H1 (cell line): ENCODE measurements around the gene RPL3. TPM values are rescaled to one million over a fixed set of nuclear protein-coding genes. Genes with fewer than 3 reads are reported as not detected.

Source experiments
- CTCF ChIA-PET: fragments of 300-600 bp; sonication (Branson Sonifier 250); formaldehyde crosslinking; loops from one replicate; lab custom pipeline; 2021; ENCODE audit not compliant: partially characterized antibody; lab: Charles Lee
- POLR2A ChIA-PET: fragments of 300-600 bp; sonication (Branson Sonifier 250); formaldehyde crosslinking; loops from one replicate; lab custom pipeline; 2021; ENCODE audit warnings: inconsistent platforms; ENCODE audit not compliant: partially characterized antibody; lab: Charles Lee
- DNase-seq, 2 experiments: peaks; one replicate each; pipeline versions ENCODE4 v3.0.0 to v3.0.0-alpha.2; 2010 to 2022; ENCODE audit warnings: low spot score in 2 of 2, low read depth in 1 of 2, mixed read lengths in 1 of 2
- FAIRE-seq: peaks from 2 replicates; lab custom pipeline; 2011; peaks lifted over from hg19 to GRCh38; lab: Jason Lieb, UNC
- H2AFZ ChIP-seq: 2 replicates; pipeline ENCODE4 v1.8.1; 2012; ENCODE audit warnings: low read length, inconsistent platforms
- H2AK5ac ChIP-seq: 2 replicates; pipeline ENCODE4 v1.6.1; 2013; ENCODE audit warnings: low read depth, low read length
- H2BK120ac ChIP-seq: replicated peaks from 2 replicates; pipeline ENCODE3; 2013; ENCODE audit warnings: low read depth, low read length, inconsistent platforms
- H2BK12ac ChIP-seq: 2 replicates; pipeline ENCODE4 v1.6.1; 2013; ENCODE audit warnings: low read depth, low read length
- H2BK15ac ChIP-seq: 2 replicates; pipeline ENCODE4 v1.6.1; 2013; ENCODE audit warnings: low read length
- H2BK20ac ChIP-seq: 2 replicates; pipeline ENCODE4 v1.6.1; 2013; ENCODE audit warnings: low read length
- H2BK5ac ChIP-seq: 2 replicates; pipeline ENCODE4 v1.6.1; 2013; ENCODE audit warnings: low read depth, low read length
- H3K14ac ChIP-seq: 2 replicates; pipeline ENCODE4 v1.6.1; 2013; ENCODE audit warnings: inconsistent platforms; ENCODE audit not compliant: insufficient read length
- H3K18ac ChIP-seq: 2 replicates; pipeline ENCODE4 v1.6.1; 2013; ENCODE audit warnings: low read length; ENCODE audit errors: extremely low read depth
- H3K23ac ChIP-seq: 2 replicates; pipeline ENCODE4 v1.6.1; 2013; ENCODE audit warnings: inconsistent platforms; ENCODE audit not compliant: insufficient read length
- H3K23me2 ChIP-seq: 2 replicates; pipeline ENCODE4 v1.6.1; 2013; ENCODE audit warnings: low read depth, low read length
- H3K27ac ChIP-seq: 2 replicates; pipeline ENCODE4 v1.6.1; 2011; ENCODE audit warnings: low read depth, low read length, inconsistent platforms
- H3K27me3 ChIP-seq, 4 experiments: replicated peaks in 1 of 4; 1 replicate in 1 of 4; 2 replicates in 3 of 4; pipeline versions ENCODE4 v1.6.1 to v1.8.1; 2011 to 2013; ENCODE audit warnings: low read length in 3 of 4, mild to moderate bottlenecking in 3 of 4, inconsistent platforms in 2 of 4, mixed read lengths in 2 of 4, moderate library complexity in 1 of 4; ENCODE audit not compliant: control insufficient read depth in 3 of 4, insufficient read depth in 3 of 4; ENCODE audit errors: extremely low read depth in 1 of 4
- H3K36me3 ChIP-seq, 4 experiments: 2 replicates each; pipeline versions ENCODE4 v1.6.1 to v1.8.1; 2011 to 2013; ENCODE audit warnings: mild to moderate bottlenecking in 4 of 4, low read length in 3 of 4, moderate library complexity in 2 of 4, control low read depth in 1 of 4, inconsistent platforms in 1 of 4; ENCODE audit not compliant: insufficient read depth in 4 of 4, control insufficient read depth in 2 of 4
- H3K4ac ChIP-seq: replicated peaks from 2 replicates; pipeline ENCODE3; 2013; ENCODE audit warnings: low read length, low read depth, mixed read lengths, inconsistent platforms; ENCODE audit not compliant: insufficient read length
- H3K4me1 ChIP-seq, 4 experiments: replicated peaks in 1 of 4; 1 replicate in 1 of 4; 2 replicates in 3 of 4; pipeline versions ENCODE4 v1.6.1 to v1.8.1; 2011 to 2013; ENCODE audit warnings: low read length in 3 of 4, inconsistent platforms in 2 of 4, mixed read lengths in 1 of 4; ENCODE audit not compliant: insufficient read depth in 4 of 4, control insufficient read depth in 3 of 4
- H3K4me2 ChIP-seq, 2 experiments: 2 replicates each; pipeline versions ENCODE4 v1.6.1 to v1.8.1; 2011 to 2013; ENCODE audit warnings: low read depth in 2 of 2, low read length in 2 of 2, control low read depth in 1 of 2, inconsistent platforms in 1 of 2, mild to moderate bottlenecking in 1 of 2; ENCODE audit not compliant: insufficient read depth in 1 of 2
- H3K4me3 ChIP-seq, 4 experiments: fragments of 200-600, 300-600 bp in 1 of 4; sonication (generic), shearing (Covaris generic), sonication (Bioruptor Twin) in 1 of 4; 2 replicates each; pipeline versions ENCODE4 v1.5.1 to v1.8.1; 2011 to 2016; ENCODE audit warnings: low read length in 4 of 4, low read depth in 3 of 4, control low read depth in 2 of 4, inconsistent platforms in 2 of 4, mild to moderate bottlenecking in 2 of 4, mixed read lengths in 1 of 4, moderate library complexity in 1 of 4; ENCODE audit not compliant: insufficient read depth in 2 of 4; ENCODE audit errors: extremely low read depth in 1 of 4
- H3K56ac ChIP-seq: replicated peaks from 2 replicates; pipeline ENCODE3; 2013; ENCODE audit warnings: low read depth, mild to moderate bottlenecking, mixed read lengths, low read length, inconsistent platforms; ENCODE audit not compliant: insufficient read length
- H3K79me1 ChIP-seq: 2 replicates; pipeline ENCODE4 v1.6.1; 2013; ENCODE audit warnings: low read depth, low read length, control low read depth
- H3K79me2 ChIP-seq, 2 experiments: 2 replicates each; pipeline versions ENCODE4 v1.6.1 to v1.8.1; 2012 to 2013; ENCODE audit warnings: low read length in 2 of 2, mild to moderate bottlenecking in 2 of 2, inconsistent platforms in 1 of 2; ENCODE audit not compliant: insufficient read depth in 2 of 2, control insufficient read depth in 1 of 2
- H3K9ac ChIP-seq, 4 experiments: replicated peaks in 1 of 4; 1 replicate in 1 of 4; 2 replicates in 3 of 4; pipeline versions ENCODE4 v1.6.1 to v1.8.1; 2011 to 2013; ENCODE audit warnings: low read depth in 3 of 4, low read length in 3 of 4, control low read depth in 2 of 4, mild to moderate bottlenecking in 2 of 4, moderate library complexity in 2 of 4, inconsistent platforms in 1 of 4; ENCODE audit errors: extremely low read depth in 1 of 4
- H3K9me3 ChIP-seq, 2 experiments: 2 replicates each; pipeline versions ENCODE4 v1.6.1 to v1.8.1; 2012 to 2013; ENCODE audit warnings: mild to moderate bottlenecking in 2 of 2, moderate library complexity in 2 of 2, control low read depth in 1 of 2, inconsistent platforms in 1 of 2, low read depth in 1 of 2, low read length in 1 of 2, mixed read lengths in 1 of 2; ENCODE audit not compliant: insufficient read depth in 2 of 2
- H4K20me1 ChIP-seq, 2 experiments: replicated peaks in 1 of 2; 2 replicates each; pipeline versions ENCODE3 to v1.8.1; 2011 to 2013; ENCODE audit warnings: inconsistent platforms in 2 of 2, low read length in 2 of 2, mild to moderate bottlenecking in 1 of 2; ENCODE audit not compliant: insufficient read depth in 2 of 2, control insufficient read depth in 1 of 2
- H4K5ac ChIP-seq: 2 replicates; pipeline ENCODE4 v1.6.1; 2013; ENCODE audit warnings: low read length, low read depth, mixed read lengths, inconsistent platforms; ENCODE audit not compliant: insufficient read length
- H4K8ac ChIP-seq: 2 replicates; pipeline ENCODE4 v1.8.0; 2013; ENCODE audit warnings: mild to moderate bottlenecking, moderate library complexity, low read length, inconsistent platforms; ENCODE audit not compliant: insufficient read depth; ENCODE audit errors: extremely low read depth
- H4K91ac ChIP-seq: replicated peaks from 2 replicates; pipeline ENCODE3; 2013; ENCODE audit warnings: low read length, mixed read lengths, inconsistent platforms; ENCODE audit not compliant: insufficient read length
- BCL11A ChIP-seq, 2 experiments: IDR thresholded peaks; one replicate each; pipeline ENCODE4 v1.6.1; 2011; ENCODE audit warnings: low read depth in 2 of 2, low read length in 2 of 2, mild to moderate bottlenecking in 2 of 2
- CBX5 ChIP-seq: fragments of 300-800, 300-1000 bp; sonication (generic); IDR thresholded peaks from 2 replicates; pipeline ENCODE4 v1.7.1; 2016; ENCODE audit warnings: antibody characterized with exemption, low read length, low read depth
- CEBPB ChIP-seq: IDR thresholded peaks from 2 replicates; pipeline ENCODE4 v1.6.1; 2012; ENCODE audit warnings: low read depth, low read length
- CHD1 ChIP-seq: IDR thresholded peaks from 2 replicates; pipeline ENCODE4 v1.6.1; 2012; ENCODE audit warnings: low read depth, low read length, improper control_type of control experiment
- CREB1 ChIP-seq: IDR thresholded peaks from 2 replicates; pipeline ENCODE4 v1.6.1; 2012; ENCODE audit warnings: inconsistent platforms
- EGR1 ChIP-seq: IDR thresholded peaks from 2 replicates; pipeline ENCODE4 v1.6.1; 2011; ENCODE audit warnings: low read depth, low read length, borderline replicate concordance
- MAX ChIP-seq: IDR thresholded peaks from 2 replicates; pipeline ENCODE4 v1.6.1; 2012; ENCODE audit warnings: inconsistent platforms
- POLR2A ChIP-seq, 2 experiments: IDR thresholded peaks; 1 replicate in 1 of 2; 2 replicates in 1 of 2; pipeline ENCODE4 v1.6.1; 2011; ENCODE audit warnings: low read depth in 2 of 2, low read length in 2 of 2, mild to moderate bottlenecking in 2 of 2; ENCODE audit errors: control extremely low read depth in 1 of 2
- RFX5 ChIP-seq: IDR thresholded peaks from 2 replicates; pipeline ENCODE4 v1.6.1; 2011; ENCODE audit warnings: low read depth, low read length, improper control_type of control experiment, borderline replicate concordance
- RNF2 ChIP-seq: fragments of 200-900, 300-1000 bp; sonication (generic); IDR thresholded peaks from 2 replicates; pipeline ENCODE4 v1.7.1; 2016; ENCODE audit warnings: borderline replicate concordance, low read depth, mild to moderate bottlenecking, antibody characterized with exemption, low read length; ENCODE audit not compliant: poor library complexity, severe bottlenecking; ENCODE audit errors: missing control alignments
- SP2 ChIP-seq: IDR thresholded peaks from 2 replicates; pipeline ENCODE4 v1.6.1; 2012; ENCODE audit warnings: mild to moderate bottlenecking, low read length, inconsistent platforms
- TEAD4 ChIP-seq: IDR thresholded peaks from 2 replicates; pipeline ENCODE4 v1.6.1; 2012; ENCODE audit warnings: low read depth, low read length, inconsistent platforms, mixed read lengths
- WGBS, 2 experiments: shearing (Covaris generic) in 1 of 2; methylation state at CpG; one replicate each; pipeline versions ENCODE4 v1.1.6 to v1.1.7; 2013 to 2015; ENCODE audit warnings: low lambda C conversion rate in 2 of 2, mixed read lengths in 2 of 2, inconsistent platforms in 1 of 2, low coverage in 1 of 2, missing lambda C conversion rate in 1 of 2; ENCODE audit not compliant: insufficient replicate concordance in 2 of 2, insufficient coverage in 1 of 2, insufficient read length in 1 of 2; ENCODE audit errors: extremely low coverage in 1 of 2, missing lambda C conversion rate in 1 of 2; 5-methylcytosine and 5-hydroxymethylcytosine counted together
- polyA plus RNA-seq, 7 experiments: library from polyadenylated mRNA; depleted of rRNA in 3 of 7; stranded (reverse) in 5 of 7; unstranded in 2 of 7; fragments of >200 nt in 5 of 7; fragments of 200-250 nt in 2 of 7; gene quantifications; 1 replicate in 5 of 7; 2 replicates in 1 of 7; 4 replicates in 1 of 7; pipeline versions ENCODE4 v1.2.1 to v1.2.3, GENCODE V29; 2011 to 2013; ENCODE audit warnings: missing spikeins in 2 of 7, mixed read lengths in 2 of 7
- total RNA-seq: library from RNA; stranded (reverse); fragmentation: NEBNext Ultra II Directional; extraction: Animal tissue kit (Norgen Biotek cat#: 25700); gene quantifications from 2 replicates; pipeline ENCODE4 v1.2.1, GENCODE V29; 2021

RPL3 gene
- total and polyA plus RNA-seq, 2 of the 8 experiments (the other 6 are each of a cell fraction or from before 2014, with no cell fraction given) = 2,865 to 5,466 TPM

- Histone ChIP-seq H3K56ac (no peak overlapping the region), H2BK20ac (peak overlapping the region; percentile 48; the same call in 1 of the 2 replicates), H3K27me3 (peaks cover 0 to 4% (median 4%) of the 10 kb centered on the region in 4 experiments; a peak in 2 of 7 replicates), H3K4ac (no peak overlapping the region), H3K23ac (no peak overlapping the region), H2AK5ac (peak overlapping the region; percentile 82; the same call in 1 of the 2 replicates), H4K91ac (peak overlapping the region; percentile 68), H3K9me3 (no peaks in the 10 kb centered on the region), H3K14ac (no peak overlapping the region), H3K9ac (peak overlapping the region in 1 of 4 experiments; percentile 59; a peak in 2 of 7 replicates), H2AFZ (no peak overlapping the region), H4K20me1 (peaks cover 0 to 5% of the 10 kb centered on the region in 2 experiments), H2BK5ac (peak overlapping the region; percentile 68), H3K4me3 (peak overlapping the region in 1 of 4 experiments; percentile 93; a peak in 1 of 8 replicates), H2BK15ac (0 out of 2 replicates have a peak overlapping the region, but pooled peaks have one; percentile 18), H3K23me2 (peaks cover 13% of the 10 kb centered on the region), H3K79me1 (peaks cover 7% of the 10 kb centered on the region), H3K4me1 (peaks cover 5 to 29% (median 19%) of the 10 kb centered on the region in 4 experiments), H3K4me2 (peak overlapping the region; percentile 86 to 98), H3K79me2 (peaks cover 0 to 5% of the 10 kb centered on the region in 2 experiments; a peak in 1 of 4 replicates), H4K8ac (no peak overlapping the region), H3K18ac (peak overlapping the region; percentile 75; the same call in 1 of the 2 replicates), H4K5ac (no peak overlapping the region), H2BK12ac (peak overlapping the region; percentile 84; the same call in 1 of the 2 replicates), H3K36me3 (no peaks in the 10 kb centered on the region), H2BK120ac (no peak overlapping the region), H3K27ac (no peak overlapping the region)
- ChIA-PET CTCF (interaction anchor here (0.6 to 4.2 kb wide), 10 partner anchors 9 to 143 kb away, joined by 3 to 27 read pairs (median 4); no protein-coding TSS in a partner anchor), POLR2A (interaction anchor here (0.8 to 22.5 kb wide), 9 partner anchors 7 to 98 kb away, joined by 3 to 413 read pairs (median 4); partner anchors contain the start of gene RPL3)
- WGBS, 2 experiments = 41% methylated on average over 8 of the region's 8 CpGs; no CpG with 5 or more reads in 1 of the 2 experiments
- TF ChIP-seq CEBPB = no peak
- TF ChIP-seq RNF2 = no peak
- TF ChIP-seq RFX5 = no peak
- no peak for TF ChIP-seq BCL11A (IDR thresholded peaks at IDR 0.05; ENCODE audit: low read depth in 2 of 2, low read length in 2 of 2)
- TF ChIP-seq MAX = no peak
- TF ChIP-seq TEAD4 = no peak
- no peak for TF ChIP-seq SP2
- no peak for TF ChIP-seq CREB1
- no peak for TF ChIP-seq CBX5
- TF ChIP-seq CHD1 = no peak
- TF ChIP-seq EGR1 = no peak
- no peak for TF ChIP-seq POLR2A (IDR thresholded peaks at IDR 0.05; ENCODE audit: control extremely low read depth in 1 of 2, low read depth in 2 of 2, low read length in 2 of 2)
- DNase-seq = no peak
- peak; percentile 76 for FAIRE-seq
Measured at GRCh38 chr22:39351689-39352214, 32.3 kb upstream of the RPL3 start.
